Measurements from ENCODE around the gene RAB3A. TPM values are rescaled to one million over a fixed set of nuclear protein-coding genes. Genes with fewer than 3 reads are reported as not detected.
A peak's percentile ranks its signal among the peaks of the same experiment; 100 is the strongest.

RAB3A gene
- total RNA-seq, 1 donor from 2014 or later = 6.7 TPM

DNA sequence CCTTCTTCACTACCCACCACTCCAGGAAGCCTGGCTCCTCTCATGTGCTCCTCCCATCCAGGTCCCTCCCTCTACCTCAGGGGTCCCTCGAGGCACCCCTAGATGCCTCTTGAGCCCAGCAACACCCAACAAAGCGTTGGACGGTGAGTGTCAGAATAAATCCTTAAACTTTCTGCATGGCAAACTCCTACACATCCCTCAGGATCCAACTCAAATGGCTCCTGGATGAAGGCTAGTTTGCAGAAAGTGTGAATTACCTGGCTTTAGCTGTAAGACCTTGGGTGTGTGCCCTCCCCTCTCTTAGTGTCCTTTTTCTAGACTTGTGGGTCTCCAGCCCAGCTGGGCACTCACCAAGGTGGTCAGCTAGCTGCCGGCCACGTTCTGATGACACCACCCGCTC, 5.5 kb downstream of the RAB3A start:
- H3K4me3 Mint-ChIP-seq = no peak overlapping the region
- TF ChIP-seq, protein P1, sequence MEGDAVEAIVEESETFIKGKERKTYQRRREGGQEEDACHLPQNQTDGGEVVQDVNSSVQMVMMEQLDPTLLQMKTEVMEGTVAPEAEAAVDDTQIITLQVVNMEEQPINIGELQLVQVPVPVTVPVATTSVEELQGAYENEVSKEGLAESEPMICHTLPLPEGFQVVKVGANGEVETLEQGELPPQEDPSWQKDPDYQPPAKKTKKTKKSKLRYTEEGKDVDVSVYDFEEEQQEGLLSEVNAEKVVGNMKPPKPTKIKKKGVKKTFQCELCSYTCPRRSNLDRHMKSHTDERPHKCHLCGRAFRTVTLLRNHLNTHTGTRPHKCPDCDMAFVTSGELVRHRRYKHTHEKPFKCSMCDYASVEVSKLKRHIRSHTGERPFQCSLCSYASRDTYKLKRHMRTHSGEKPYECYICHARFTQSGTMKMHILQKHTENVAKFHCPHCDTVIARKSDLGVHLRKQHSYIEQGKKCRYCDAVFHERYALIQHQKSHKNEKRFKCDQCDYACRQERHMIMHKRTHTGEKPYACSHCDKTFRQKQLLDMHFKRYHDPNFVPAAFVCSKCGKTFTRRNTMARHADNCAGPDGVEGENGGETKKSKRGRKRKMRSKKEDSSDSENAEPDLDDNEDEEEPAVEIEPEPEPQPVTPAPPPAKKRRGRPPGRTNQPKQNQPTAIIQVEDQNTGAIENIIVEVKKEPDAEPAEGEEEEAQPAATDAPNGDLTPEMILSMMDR (IDR thresholded peaks at IDR 0.05; ENCODE audit: unreplicated experiment) = no peak
- H3K9me3 Mint-ChIP-seq = no peaks in the 10 kb centered on the region
- no peak for DNase-seq (ENCODE audit: low spot score in 2 of 2, unreplicated experiment in 2 of 2)
- H3K36me3 Mint-ChIP-seq = peaks cover 12% of the 10 kb centered on the region
- peaks cover 18% of the 10 kb centered on the region for H3K4me1 Mint-ChIP-seq
- no peaks in the 10 kb centered on the region for H3K27me3 Mint-ChIP-seq (ENCODE audit: low read depth)
- H3K27ac Mint-ChIP-seq = peak overlapping the region; percentile 10

DNA sequence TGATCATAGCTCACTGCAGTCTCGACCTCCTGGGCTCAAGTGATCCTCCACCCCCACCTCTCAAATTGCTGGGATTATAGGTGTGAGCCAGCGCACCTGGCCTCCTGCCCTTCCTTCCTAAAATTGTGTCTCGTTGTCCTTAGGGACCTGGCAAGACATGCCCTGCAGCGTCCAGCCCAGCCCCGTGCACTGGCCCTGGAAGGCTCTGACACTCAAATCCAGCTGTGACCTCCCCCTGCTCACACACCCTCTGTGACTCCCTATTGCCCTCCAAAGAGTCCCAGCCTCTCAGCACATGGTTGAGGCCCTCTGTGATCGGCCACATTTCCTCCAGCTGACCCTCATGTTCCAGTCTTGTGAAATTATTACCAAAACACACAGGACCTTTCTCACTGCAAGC, 5.9 kb downstream of the RAB3A start:
- Mint-ChIP-seq H3K4me1 (peaks cover 16% of the 10 kb centered on the region), H3K9me3 (no peaks in the 10 kb centered on the region), H3K27me3 (ENCODE audit: low read depth) (no peaks in the 10 kb centered on the region), H3K36me3 (peaks cover 12% of the 10 kb centered on the region), H3K4me3 (no peak overlapping the region), H3K27ac (peak overlapping the region; percentile 10)
- no peak for DNase-seq (ENCODE audit: low spot score in 2 of 2, unreplicated experiment in 2 of 2)
- TF ChIP-seq, protein P1 (IDR thresholded peaks at IDR 0.05; ENCODE audit: unreplicated experiment) = no peak

DNA sequence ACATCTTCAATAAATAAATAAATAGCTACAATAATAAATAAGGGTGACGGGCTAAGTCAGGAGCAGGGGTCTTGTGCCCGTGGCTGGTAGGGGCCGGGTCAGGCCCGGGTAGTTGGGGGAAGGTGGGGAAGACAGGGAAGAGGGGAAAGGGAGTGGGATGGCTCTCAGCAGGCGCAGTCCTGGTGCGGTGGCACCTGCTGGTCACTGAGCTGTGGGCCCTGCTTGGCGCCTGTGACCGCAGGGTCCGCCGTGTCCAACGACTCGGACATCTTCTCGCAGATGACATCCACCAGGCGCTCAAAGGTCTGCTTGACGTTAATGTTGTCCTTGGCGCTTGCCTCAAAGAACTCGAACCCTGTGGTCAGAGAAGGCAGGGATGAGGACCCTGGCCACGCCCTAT, 6.5 kb downstream of the RAB3A start:
- Mint-ChIP-seq H3K36me3 (peaks cover 12% of the 10 kb centered on the region), H3K27me3 (ENCODE audit: low read depth) (no peaks in the 10 kb centered on the region), H3K9me3 (no peaks in the 10 kb centered on the region), H3K4me3 (no peak overlapping the region), H3K4me1 (peaks cover 15% of the 10 kb centered on the region), H3K27ac (no peak overlapping the region)
- TF ChIP-seq, protein P1 (IDR thresholded peaks at IDR 0.05; ENCODE audit: unreplicated experiment) = no peak
- DNase-seq (ENCODE audit: low spot score in 2 of 2, unreplicated experiment in 2 of 2) = no peak

DNA sequence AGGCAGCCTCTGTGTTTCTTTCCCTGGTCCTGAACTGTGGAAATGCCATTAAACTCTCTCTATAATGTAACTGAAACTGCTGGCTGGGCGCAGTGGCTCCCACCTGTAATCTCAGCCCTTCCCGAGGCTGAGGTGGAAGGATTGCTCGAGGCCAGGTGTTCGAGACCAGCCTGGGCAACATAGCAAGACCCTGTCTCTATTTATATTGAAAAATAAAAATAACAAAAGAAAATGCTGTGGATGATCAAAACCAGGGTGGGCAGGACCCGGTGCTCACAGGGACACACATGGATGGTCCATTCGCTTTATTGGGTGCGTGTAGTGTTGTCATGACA, 7.4 kb downstream of the RAB3A start:
- H3K9me3 Mint-ChIP-seq = no peaks in the 10 kb centered on the region
- H3K27ac Mint-ChIP-seq = no peak overlapping the region
- TF ChIP-seq, protein P1 (IDR thresholded peaks at IDR 0.05; ENCODE audit: unreplicated experiment) = no peak
- DNase-seq (ENCODE audit: low spot score in 2 of 2, unreplicated experiment in 2 of 2) = no peak
- no peak overlapping the region for H3K4me3 Mint-ChIP-seq
- H3K36me3 Mint-ChIP-seq = peaks cover 11% of the 10 kb centered on the region
- H3K27me3 Mint-ChIP-seq (ENCODE audit: low read depth) = no peaks in the 10 kb centered on the region
- peaks cover 17% of the 10 kb centered on the region for H3K4me1 Mint-ChIP-seq

DNA sequence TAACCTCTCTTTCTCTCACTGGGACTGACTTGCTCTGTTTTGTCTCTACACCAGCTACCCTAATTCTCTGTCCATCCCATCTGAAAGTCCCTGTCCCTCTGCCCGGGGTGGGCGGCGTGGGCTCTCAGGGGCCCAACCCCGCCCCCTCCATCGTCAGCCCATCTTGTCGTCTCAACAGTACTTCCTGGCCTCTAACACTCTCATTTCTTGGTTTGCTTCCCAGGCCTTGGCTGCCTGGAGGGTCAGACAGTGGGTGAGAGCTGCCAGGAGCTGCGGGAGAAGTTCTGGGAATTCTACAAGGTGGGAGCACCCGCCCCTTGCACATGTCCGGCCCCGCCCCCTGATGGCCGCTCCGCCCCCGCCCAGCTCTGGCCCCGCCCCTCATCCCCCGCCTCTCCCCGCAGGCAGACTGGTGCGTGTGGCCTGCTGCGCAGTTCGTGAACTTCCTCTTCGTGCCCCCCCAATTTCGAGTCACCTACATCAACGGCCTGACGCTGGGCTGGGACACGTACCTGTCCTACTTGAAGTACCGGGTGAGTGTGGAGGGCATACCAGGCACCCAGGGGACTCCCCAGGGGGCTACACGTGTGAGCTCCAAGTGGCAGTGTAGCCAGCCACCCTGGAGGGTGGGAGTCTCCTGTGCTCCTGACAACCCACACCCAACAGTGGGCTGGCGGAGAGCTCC, 9.1 kb downstream of the RAB3A start:
- H3K27me3 Mint-ChIP-seq (ENCODE audit: low read depth) = no peaks in the 10 kb centered on the region
- no peak for DNase-seq (ENCODE audit: low spot score in 2 of 2, unreplicated experiment in 2 of 2)
- peak overlapping the region; percentile 82 for H3K4me3 Mint-ChIP-seq
- peaks cover 17% of the 10 kb centered on the region for H3K4me1 Mint-ChIP-seq
- H3K27ac Mint-ChIP-seq = peak overlapping the region; percentile 64
- peaks cover 6% of the 10 kb centered on the region for H3K36me3 Mint-ChIP-seq
- H3K9me3 Mint-ChIP-seq = no peaks in the 10 kb centered on the region
- TF ChIP-seq, protein P1 (IDR thresholded peaks at IDR 0.05; ENCODE audit: unreplicated experiment) = no peak

DNA sequence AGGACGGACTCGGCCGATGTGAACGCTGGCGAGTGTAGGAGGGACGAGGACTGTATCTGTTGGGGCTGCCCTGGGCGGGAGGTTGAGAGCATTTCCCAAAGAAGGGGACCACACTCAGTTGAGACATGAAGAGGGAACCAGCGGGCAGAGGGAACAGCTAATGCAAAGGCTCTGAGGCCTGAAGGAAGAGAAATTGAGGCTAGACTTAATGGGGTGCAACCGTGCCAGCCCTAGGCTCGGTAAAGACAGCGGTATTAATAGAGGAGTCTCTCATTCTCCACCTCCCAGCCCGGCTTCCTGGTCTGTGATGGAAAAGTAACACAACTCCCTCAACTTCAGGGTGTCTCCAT, 9.7 kb downstream of the RAB3A start:
- TF ChIP-seq, protein P1 (IDR thresholded peaks at IDR 0.05; ENCODE audit: unreplicated experiment) = no peak
- Mint-ChIP-seq H3K36me3 (peaks cover 6% of the 10 kb centered on the region), H3K27me3 (ENCODE audit: low read depth) (no peaks in the 10 kb centered on the region), H3K4me1 (peaks cover 17% of the 10 kb centered on the region), H3K9me3 (no peaks in the 10 kb centered on the region), H3K4me3 (peak overlapping the region; percentile 82), H3K27ac (peak overlapping the region; percentile 95)
- DNase-seq (ENCODE audit: low spot score in 2 of 2, unreplicated experiment in 2 of 2) = no peak

Measured in mesothelial cell of epicardium (in vitro differentiated cells).